Effector CD8-positive, alpha-beta T cell (primary cell): Measurements from ENCODE around the gene ZNF227.
"Not testable (repeated sequence)": the region's sequence is repeated elsewhere in the genome, so short reads cannot be mapped to it uniquely, and the experiment has no call there.

ENCODE experiments used
- DNase-seq: peaks from one replicate; lab custom pipeline; 2025; lab: John Stamatoyannopoulos, UW

ZNF227 gene

DNA sequence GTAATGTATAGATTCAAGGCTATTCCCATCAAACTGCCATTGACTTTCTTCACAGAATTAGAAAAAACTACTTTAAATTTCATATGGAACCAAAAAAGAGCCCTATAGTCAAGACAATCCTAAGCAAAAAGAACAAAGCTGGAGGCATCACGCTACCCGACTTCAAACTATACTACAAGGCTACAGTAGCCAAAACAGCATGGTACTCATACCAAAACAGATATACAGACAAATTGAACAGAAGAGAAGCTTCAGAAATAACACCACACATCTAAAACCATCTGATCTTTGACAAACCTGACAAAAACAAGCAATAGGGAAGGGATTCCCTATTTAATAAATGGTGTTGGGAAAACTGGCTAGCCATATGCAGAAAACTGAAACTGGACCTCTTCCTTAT lies 40.0 kb downstream of the ZNF227 start:
- DNase-seq, result not testable (repeated sequence)

DNA sequence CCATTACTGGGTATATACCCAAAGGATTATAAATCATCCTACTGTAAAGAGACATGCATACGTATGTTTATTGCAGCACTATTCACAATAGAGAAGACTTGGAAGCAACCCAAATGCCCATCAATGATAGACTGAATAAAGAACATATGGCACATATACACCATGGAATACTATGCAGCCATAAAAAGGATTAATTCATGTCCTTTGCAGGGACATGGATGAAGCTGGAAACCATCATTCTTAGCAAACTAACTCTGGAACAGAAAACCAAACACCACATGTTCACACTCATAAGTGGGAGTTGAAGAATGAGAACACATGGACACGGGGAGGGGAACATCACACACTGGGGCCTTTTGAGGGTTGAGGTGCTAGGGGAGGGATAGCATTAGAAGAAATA lies 41.1 kb downstream of the ZNF227 start:
- not testable (repeated sequence) for DNase-seq

DNA sequence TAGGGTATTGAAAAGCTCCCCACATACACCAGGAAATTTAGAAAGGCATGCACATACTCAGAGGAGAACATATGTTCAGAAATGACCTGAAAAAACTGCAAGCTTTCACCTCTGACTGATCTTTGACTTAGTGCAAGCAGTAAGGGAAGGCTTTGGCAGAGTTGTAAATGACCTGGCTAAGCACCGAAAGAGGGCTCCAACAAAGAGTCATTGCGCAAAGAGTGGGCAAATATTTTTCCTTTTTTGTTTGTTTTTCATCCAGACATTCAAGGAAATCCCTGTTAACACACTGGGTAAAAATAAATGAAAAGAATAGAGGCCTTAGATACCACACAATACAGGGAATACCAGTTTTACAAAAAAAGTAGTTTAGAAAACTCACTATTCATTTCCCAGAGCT lies 42.2 kb downstream of the ZNF227 start:
- no peak for DNase-seq

DNA sequence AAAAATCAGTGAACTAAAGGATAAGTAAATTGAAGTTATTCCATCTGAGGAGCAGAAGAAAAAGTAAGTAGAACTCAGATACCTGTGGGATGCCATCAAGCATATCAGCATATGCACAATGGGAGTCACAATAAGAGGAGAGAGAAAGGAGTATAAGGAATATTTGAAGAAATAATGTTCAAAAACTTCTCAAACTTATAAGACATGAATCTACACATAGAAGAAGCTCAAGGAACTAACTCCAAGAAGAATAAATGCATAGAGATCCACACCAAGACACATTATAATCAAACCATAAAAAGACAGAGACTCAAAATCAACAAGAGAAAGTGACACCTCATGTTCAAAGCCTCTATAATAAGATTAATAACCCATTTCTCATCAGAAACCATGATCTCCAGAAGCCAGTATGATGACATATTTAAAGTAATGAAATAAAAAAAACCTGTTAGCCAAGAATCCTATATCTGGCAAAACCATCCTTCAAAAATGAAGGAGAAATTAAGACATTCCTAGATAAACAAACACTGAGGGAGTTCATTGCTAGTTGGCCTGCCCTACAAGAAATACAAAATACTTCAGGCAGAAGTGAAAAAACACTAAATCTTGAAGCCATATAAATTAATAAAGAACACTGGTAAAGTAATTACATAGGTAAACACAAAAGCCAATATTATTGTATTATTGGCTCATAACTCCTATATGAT lies 43.5 kb downstream of the ZNF227 start:
- no peak for DNase-seq

DNA sequence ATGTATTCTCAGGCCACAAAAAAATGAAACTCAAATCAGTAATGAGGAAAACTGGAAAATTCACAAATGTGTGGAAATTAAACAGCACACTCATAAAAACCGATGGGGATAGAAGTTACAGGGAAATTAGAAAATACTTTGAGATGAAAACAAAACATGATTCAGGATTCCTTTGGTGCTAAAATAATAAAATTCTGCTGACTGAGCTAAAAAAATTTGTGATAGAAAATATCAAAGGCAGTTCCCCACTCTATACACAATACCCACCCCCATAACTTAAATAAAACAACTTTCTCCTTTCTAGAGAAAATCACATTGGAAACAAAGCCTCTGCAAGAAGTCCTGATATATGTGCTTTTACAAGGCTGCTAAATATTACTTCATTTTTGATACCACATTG lies 45.8 kb downstream of the ZNF227 start:
- DNase-seq, result no peak

DNA sequence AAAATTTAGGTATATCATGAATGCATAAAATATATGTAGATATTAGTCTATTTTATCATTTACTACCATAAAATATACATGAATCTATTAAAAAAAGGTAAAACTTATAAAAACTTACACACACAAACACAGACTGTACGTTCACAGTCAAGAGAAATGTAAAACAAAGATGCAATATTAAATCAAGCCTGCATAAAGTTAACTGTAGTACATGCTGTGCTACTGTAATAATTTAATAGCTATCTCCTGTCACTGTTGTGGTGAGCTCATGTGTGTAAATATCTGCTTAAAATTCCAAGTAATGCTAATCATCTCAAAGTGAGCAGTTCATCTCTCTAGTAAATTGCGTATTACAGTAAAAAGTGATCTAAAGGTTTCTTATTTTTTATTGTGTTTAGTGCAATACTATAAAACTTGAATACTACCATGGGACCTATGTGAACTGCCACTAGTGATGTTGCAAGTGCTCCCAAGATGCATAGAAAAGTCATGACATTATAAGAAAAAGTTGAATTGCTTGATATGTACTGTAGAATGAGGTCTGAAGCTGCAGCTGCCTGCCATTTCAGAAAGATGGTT lies 46.6 kb downstream of the ZNF227 start:
- DNase-seq, result no peak

DNA sequence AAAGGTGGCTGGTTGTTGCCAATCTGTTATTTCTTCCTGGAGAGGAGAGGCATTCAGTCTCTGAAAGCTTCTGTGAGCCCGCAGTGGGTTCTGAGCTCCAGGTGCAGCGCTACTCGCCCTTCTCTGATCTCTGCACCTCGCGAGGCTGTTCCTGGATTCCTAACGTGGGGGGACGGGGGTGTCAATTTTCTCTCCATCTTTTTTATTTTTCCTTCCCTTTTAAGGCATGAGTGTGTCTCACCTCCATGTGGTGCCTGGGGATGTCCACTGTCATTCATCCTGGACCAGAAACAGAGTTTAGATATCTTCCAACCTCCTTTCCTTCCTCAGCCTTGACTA lies 48.0 kb downstream of the ZNF227 start:
- DNase-seq, result no peak

DNA sequence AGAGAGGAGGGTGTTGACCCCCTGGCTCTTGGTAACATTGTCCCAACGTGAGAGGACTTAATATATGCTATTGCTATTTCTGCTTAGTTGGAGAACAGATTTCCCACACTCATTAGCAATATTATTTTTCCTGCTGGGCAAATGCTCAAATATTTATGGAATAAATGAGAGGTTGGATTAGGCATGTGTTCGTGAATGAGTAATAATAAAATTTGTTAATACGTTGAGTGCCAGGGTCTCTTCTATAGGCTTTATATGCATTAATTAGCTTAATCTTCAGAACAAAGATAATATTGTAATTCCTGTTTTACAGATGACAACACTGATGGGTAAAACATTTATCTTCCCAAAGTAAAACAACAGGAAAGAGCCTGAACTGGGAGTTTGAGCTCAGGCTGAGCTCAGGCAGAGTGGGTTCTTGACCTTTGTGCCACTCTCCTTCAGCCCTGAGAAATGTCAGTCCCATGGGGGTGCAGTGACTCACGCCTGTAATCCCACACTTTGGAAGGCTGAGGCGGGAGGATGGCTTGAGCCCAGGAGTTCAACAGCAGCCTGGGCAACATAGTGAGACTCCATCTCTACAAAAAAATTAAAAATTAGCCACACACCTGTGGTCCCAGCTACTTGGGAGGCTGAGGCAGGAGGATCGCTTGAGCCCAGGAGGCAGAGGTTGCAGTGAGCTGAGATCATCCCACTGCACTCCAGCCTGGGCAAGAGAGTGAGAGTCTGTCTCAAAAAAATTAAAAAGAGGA lies 48.5 kb downstream of the ZNF227 start:
- no peak for DNase-seq

DNA sequence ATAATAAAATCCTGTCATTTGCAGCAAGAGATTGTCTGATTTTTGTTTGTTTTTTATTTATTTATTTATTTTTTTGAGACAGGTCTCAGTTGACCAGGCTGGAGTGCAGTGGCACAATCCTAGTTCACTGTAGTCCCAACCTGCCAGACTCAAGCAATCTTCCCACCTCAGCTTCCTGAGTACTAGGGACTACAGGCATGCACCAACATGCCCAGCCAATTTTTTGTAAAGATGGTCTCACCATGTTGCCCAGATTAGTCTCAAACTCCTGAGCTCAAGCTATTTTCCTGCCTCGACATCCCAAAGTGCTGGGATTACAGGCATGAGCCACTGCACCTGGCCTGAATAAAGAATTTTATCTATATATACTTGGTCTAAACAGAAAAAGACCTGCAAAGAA lies 65.0 kb downstream of the ZNF227 start:
- DNase-seq, result no peak

DNA sequence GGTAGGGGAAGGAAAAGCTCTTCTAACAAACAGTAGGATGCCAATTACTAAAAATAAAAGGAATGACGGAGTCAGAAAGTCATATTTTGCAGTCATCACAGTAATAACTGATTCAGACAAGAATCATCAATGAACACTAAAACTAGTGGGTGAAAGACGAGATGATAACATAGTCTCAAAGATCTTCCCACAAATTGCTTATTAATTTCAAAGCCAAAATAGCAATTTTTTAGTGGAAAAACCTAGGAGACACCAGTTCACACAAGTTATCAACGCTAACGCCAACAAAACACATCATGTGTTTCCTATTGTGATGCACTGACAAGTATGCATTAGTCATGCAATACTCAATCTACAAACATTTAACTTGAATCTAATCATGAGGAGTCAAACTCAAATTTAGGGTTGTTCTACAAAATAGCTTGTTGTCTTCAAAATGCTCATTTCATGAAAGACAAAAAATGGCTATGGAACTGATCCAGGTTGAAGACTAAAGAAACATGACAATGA lies 65.9 kb downstream of the ZNF227 start:
- DNase-seq, result no peak

DNA sequence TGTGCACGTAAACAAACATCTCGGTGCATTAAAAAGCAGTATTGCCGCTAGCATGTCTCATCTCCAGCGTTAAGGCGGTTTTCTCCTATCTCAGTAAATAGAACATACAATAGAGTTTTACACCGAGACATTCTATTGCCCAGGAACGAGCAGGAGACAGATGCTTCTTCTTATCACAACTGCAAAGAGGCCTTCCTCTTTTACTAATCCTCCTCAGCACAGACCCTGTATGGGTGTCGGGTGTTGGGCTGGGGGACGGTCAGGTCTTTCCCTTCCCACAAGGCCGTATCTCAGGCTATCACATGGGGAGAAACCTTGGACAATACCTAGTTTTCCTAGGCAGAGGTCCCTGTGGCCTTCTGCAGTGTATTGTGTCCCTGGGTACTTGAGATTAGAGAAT lies 68.6 kb downstream of the ZNF227 start:
- no peak for DNase-seq

DNA sequence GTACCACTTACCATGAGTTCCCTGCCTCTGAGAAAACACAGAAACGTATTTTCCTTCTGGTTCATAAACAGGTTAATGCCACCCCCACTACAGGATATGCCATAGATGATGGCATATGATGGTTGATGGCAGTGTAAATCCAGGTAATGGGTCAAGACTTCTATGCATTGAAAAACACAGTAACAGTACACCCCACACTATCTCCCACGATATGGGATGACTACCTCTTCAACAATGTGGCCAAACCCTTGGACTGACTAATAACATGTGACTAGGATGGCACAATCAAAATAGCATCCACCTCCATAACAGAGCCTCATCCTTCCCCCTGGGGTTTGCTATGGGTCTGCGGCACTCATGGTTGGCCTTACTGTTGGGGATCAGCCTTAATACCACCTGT lies 70.5 kb downstream of the ZNF227 start:
- DNase-seq, result no peak

DNA sequence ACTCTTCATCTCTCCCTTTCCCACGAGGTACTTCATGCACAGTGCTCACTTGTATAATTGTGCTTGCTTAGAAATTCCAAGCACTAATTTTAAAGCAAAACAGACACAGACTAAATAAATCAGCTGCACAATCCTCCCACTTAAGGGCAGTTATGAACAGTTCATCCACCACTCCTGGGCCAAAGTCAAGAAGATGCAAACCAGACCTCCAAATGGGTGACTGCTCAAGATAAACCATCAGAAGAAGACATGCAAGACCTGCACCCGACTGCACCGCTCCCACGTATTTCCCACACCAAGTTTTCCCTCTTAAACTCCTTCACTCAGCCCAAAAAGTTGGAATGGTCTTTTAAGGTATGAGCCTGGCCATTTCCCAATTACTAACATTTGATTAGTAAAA lies 72.6 kb downstream of the ZNF227 start:
- DNase-seq, result no peak
